ENCODE measurements around the gene NEURL3. TPM values are rescaled to one million over a fixed set of nuclear protein-coding genes. Genes with fewer than 3 reads are reported as not detected.

The NEURL3 gene
- total RNA-seq, 1 donor from 2014 or later = not detected

- H3K27ac Mint-ChIP-seq (ENCODE audit: unreplicated experiment) = no peak overlapping the region
- DNase-seq = no peak
- no peak overlapping the region for H3K4me3 Mint-ChIP-seq (ENCODE audit: unreplicated experiment)
Observed at GRCh38 chr2:96502891-96503636, 2.1 kb downstream of the NEURL3 start.

GRCh38 chr2:96501886-96502810, 3.0 kb downstream of the NEURL3 start:
- Mint-ChIP-seq H3K4me3 (ENCODE audit: unreplicated experiment) (no peak overlapping the region), H3K4me1 (ENCODE audit: low read depth, unreplicated experiment) (no peaks in the 10 kb centered on the region), H3K27ac (ENCODE audit: unreplicated experiment) (no peak overlapping the region), H3K9me3 (ENCODE audit: unreplicated experiment) (peaks cover 2% of the 10 kb centered on the region), H3K27me3 (ENCODE audit: unreplicated experiment) (peaks cover 6% of the 10 kb centered on the region), H3K36me3 (ENCODE audit: unreplicated experiment) (no peaks in the 10 kb centered on the region)
- no peak for TF ChIP-seq CTCF (IDR thresholded peaks at IDR 0.05; ENCODE audit: partially characterized antibody, unreplicated experiment)
- no peak for DNase-seq

More at GRCh38 chr2:96502891-96503636, 2.1 kb downstream of the NEURL3 start:
- TF ChIP-seq CTCF (IDR thresholded peaks at IDR 0.05; ENCODE audit: partially characterized antibody, unreplicated experiment) = no peak
- Mint-ChIP-seq H3K4me1 (ENCODE audit: low read depth, unreplicated experiment) (no peaks in the 10 kb centered on the region), H3K9me3 (ENCODE audit: unreplicated experiment) (peaks cover 2% of the 10 kb centered on the region), H3K27me3 (ENCODE audit: unreplicated experiment) (peaks cover 6% of the 10 kb centered on the region), H3K36me3 (ENCODE audit: unreplicated experiment) (no peaks in the 10 kb centered on the region)

DNA sequence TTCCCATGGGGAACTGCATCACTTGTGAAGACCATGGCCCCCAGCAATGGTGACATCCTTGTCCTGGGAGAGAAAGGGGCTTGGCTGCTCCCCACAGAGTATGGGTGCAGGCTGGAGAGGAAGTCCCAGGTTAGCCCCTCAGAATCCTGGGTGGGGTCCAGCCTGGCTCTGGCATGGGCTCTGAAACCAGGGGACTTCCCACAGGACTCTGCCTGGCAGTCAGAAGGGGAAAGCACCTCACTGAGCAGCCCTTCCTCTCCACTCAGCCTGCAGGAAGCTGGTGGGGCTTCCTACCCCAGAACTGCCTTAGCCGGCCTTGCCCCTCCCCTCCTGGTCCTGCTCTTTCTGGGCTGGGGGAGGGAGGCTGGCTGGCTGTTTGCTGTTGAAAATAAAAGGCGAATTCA, 3.7 kb downstream of the NEURL3 start:
- Mint-ChIP-seq H3K4me1 (ENCODE audit: low read depth, unreplicated experiment) (no peaks in the 10 kb centered on the region), H3K36me3 (ENCODE audit: unreplicated experiment) (no peaks in the 10 kb centered on the region), H3K27me3 (ENCODE audit: unreplicated experiment) (peaks cover 6% of the 10 kb centered on the region), H3K9me3 (ENCODE audit: unreplicated experiment) (peaks cover 2% of the 10 kb centered on the region), H3K27ac (ENCODE audit: unreplicated experiment) (no peak overlapping the region), H3K4me3 (ENCODE audit: unreplicated experiment) (no peak overlapping the region)
- no peak for DNase-seq
- TF ChIP-seq CTCF (IDR thresholded peaks at IDR 0.05; ENCODE audit: partially characterized antibody, unreplicated experiment) = no peak

DNA sequence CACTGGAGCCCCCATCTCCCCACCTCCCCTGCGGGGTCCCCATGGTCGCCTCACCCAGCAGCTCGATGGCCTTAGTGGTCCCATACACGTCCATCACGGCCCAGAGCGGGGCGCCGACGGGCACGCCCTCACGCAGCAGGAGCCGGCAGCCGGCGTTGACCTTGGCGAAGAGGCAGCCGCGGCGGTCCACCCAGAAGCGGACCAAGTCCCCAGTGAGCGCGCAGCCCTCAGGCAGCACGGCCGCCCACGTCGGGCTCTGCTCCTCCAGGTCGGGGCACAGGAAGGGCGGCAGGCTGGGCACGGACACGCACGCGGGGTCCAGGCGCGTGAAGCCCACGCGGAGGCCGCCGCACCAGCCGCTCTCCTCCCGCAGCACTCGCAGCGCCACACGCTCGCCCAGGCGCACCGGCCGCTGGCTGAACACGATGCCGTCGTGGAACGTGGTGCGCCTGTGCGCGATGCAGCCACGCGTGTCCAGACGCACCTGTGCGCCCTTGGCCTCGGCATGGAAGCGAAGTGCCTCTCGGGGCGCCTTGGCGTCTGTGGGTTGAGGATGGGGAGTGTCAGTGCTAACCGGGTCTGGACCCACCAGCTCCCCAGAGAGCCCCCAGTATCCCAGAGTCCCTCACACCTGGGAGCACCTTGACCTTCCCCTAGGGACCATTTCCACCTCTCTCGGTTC, 4.6 kb downstream of the NEURL3 start:
- H3K36me3 Mint-ChIP-seq (ENCODE audit: unreplicated experiment) = no peaks in the 10 kb centered on the region
- H3K9me3 Mint-ChIP-seq (ENCODE audit: unreplicated experiment) = peaks cover 3% of the 10 kb centered on the region
- H3K27ac Mint-ChIP-seq (ENCODE audit: unreplicated experiment) = no peak overlapping the region
- H3K4me3 Mint-ChIP-seq (ENCODE audit: unreplicated experiment) = no peak overlapping the region
- H3K27me3 Mint-ChIP-seq (ENCODE audit: unreplicated experiment) = peaks cover 6% of the 10 kb centered on the region
- no peaks in the 10 kb centered on the region for H3K4me1 Mint-ChIP-seq (ENCODE audit: low read depth, unreplicated experiment)
- TF ChIP-seq CTCF (IDR thresholded peaks at IDR 0.05; ENCODE audit: partially characterized antibody, unreplicated experiment) = no peak
- no peak for DNase-seq
